ENCODE data around the gene CCDC184.

The CCDC184 gene

DNA sequence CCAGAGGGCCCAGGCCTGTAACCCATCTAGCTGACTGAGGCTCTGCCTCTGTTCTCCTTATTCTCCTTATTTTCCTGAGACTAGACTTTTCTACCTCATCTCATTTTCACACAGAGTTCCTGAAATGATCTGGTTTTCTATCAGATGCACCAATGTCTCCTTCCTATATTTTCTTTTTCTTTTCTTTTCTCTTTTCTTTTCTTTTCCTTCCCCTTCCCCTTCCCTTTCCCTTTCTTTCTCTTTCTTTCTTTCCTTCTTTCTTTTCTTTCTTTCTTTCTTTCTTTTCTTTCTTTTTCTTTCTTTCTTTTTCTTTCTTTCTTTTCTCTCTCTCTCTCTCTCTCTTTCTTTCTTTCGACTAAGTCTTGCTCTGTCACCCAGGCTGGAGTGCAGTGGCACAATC, 3.0 kb upstream of the CCDC184 start:
- no peaks in the 10 kb centered on the region for H3K36me3 ChIP-seq
- peaks cover 14 to 23% of the 10 kb centered on the region in 2 experiments for H3K4me1 ChIP-seq (ENCODE audit: control insufficient read depth in 1 of 2, insufficient read depth in 1 of 2, low read depth in 1 of 2, low read length in 1 of 2)
- no peak overlapping the region for H3K27ac ChIP-seq
- no peak overlapping the region for H3K4me3 ChIP-seq (ENCODE audit: low read depth in 1 of 2, low read length in 1 of 2)
- H3K9me3 ChIP-seq: no peaks in the 10 kb centered on the region
- H3K27me3 ChIP-seq: peaks cover 96% of the 10 kb centered on the region
- TF ChIP-seq, protein P1, sequence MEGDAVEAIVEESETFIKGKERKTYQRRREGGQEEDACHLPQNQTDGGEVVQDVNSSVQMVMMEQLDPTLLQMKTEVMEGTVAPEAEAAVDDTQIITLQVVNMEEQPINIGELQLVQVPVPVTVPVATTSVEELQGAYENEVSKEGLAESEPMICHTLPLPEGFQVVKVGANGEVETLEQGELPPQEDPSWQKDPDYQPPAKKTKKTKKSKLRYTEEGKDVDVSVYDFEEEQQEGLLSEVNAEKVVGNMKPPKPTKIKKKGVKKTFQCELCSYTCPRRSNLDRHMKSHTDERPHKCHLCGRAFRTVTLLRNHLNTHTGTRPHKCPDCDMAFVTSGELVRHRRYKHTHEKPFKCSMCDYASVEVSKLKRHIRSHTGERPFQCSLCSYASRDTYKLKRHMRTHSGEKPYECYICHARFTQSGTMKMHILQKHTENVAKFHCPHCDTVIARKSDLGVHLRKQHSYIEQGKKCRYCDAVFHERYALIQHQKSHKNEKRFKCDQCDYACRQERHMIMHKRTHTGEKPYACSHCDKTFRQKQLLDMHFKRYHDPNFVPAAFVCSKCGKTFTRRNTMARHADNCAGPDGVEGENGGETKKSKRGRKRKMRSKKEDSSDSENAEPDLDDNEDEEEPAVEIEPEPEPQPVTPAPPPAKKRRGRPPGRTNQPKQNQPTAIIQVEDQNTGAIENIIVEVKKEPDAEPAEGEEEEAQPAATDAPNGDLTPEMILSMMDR (IDR thresholded peaks at IDR 0.05): no peak

- Histone ChIP-seq H3K4me3 (ENCODE audit: low read depth in 1 of 2, low read length in 1 of 2) (no peak overlapping the region), H3K27ac (no peak overlapping the region), H3K9me3 (no peaks in the 10 kb centered on the region), H3K27me3 (peaks cover 100% of the 10 kb centered on the region), H3K4me1 (ENCODE audit: control insufficient read depth in 1 of 2, insufficient read depth in 1 of 2, low read depth in 1 of 2, low read length in 1 of 2) (peaks cover 14 to 23% of the 10 kb centered on the region in 2 experiments), H3K36me3 (no peaks in the 10 kb centered on the region)
- TF ChIP-seq, protein P1 (IDR thresholded peaks at IDR 0.05): no peak
Observed at GRCh38 chr12:48180857-48181495, 2.5 kb upstream of the CCDC184 start.

- H3K4me1 ChIP-seq (ENCODE audit: control insufficient read depth in 1 of 2, insufficient read depth in 1 of 2, low read depth in 1 of 2, low read length in 1 of 2): peaks cover 14 to 23% of the 10 kb centered on the region in 2 experiments
- H3K27me3 ChIP-seq: peaks cover 100% of the 10 kb centered on the region
- no peaks in the 10 kb centered on the region for H3K9me3 ChIP-seq
- H3K4me3 ChIP-seq (ENCODE audit: low read depth in 1 of 2, low read length in 1 of 2): peak overlapping the region; percentile 72 to 81
- H3K36me3 ChIP-seq: no peaks in the 10 kb centered on the region
- no peak overlapping the region for H3K27ac ChIP-seq
- TF ChIP-seq, protein P1 (IDR thresholded peaks at IDR 0.05): no peak
Observed at GRCh38 chr12:48182631-48183030, 813 bp upstream of the CCDC184 start.

GRCh38 chr12:48183876-48184548, 568 bp downstream of the CCDC184 start:
- Histone ChIP-seq H3K4me1 (ENCODE audit: control insufficient read depth in 1 of 2, insufficient read depth in 1 of 2, low read depth in 1 of 2, low read length in 1 of 2) (peaks cover 14 to 23% of the 10 kb centered on the region in 2 experiments), H3K9me3 (no peaks in the 10 kb centered on the region), H3K27ac (no peak overlapping the region), H3K4me3 (ENCODE audit: low read depth in 1 of 2, low read length in 1 of 2) (peak overlapping the region; percentile 72 to 81), H3K27me3 (peaks cover 100% of the 10 kb centered on the region), H3K36me3 (no peaks in the 10 kb centered on the region)
- TF ChIP-seq, protein P1 (IDR thresholded peaks at IDR 0.05): no peak

DNA sequence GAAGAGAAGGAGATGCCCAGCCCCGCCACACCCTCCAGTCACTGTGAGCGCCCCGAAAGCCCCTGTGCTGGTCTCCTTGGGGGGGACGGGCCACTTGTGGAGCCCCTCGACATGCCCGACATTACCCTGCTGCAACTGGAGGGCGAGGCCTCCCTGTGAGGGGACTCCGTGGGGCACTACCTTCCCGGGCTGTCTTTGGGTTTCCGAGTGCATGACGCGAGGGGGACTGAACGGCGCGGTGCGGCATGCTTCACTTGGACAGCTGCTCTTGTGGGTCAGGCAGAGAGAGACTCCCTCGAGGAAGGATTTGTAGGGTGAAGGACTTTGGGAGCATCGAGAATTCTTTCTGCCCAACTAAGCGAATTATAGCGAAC, 1.1 kb downstream of the CCDC184 start:
- Histone ChIP-seq H3K4me3 (ENCODE audit: low read depth in 1 of 2, low read length in 1 of 2) (peak overlapping the region; percentile 16 to 81), H3K36me3 (no peaks in the 10 kb centered on the region), H3K4me1 (ENCODE audit: control insufficient read depth in 1 of 2, insufficient read depth in 1 of 2, low read depth in 1 of 2, low read length in 1 of 2) (peaks cover 14 to 23% of the 10 kb centered on the region in 2 experiments), H3K27me3 (peaks cover 97% of the 10 kb centered on the region), H3K27ac (no peak overlapping the region), H3K9me3 (no peaks in the 10 kb centered on the region)
- TF ChIP-seq, protein P1 (IDR thresholded peaks at IDR 0.05): no peak

All from neutrophil (primary cell).